HG03139 (cell line): ENCODE measurements around the gene BACH1.
"Not testable (repeated sequence)": the region's sequence is repeated elsewhere in the genome, so short reads cannot be mapped to it uniquely, and the experiment has no call there.

Experiments
- ATAC-seq: cut with Tn5 transposase; IDR thresholded peaks from one replicate; pipeline ENCODE4 v1.9.1; 2021; ENCODE audit not compliant: unreplicated experiment

The BACH1 gene

GRCh38 chr21:29298348-29299045 lies at the start of gene BACH1:
BACH1 (plus strand) TSS chr21:29298922; CDS start chr21:29321281, 22,359 bp downstream.
- ATAC-seq: peak; percentile 59

DNA sequence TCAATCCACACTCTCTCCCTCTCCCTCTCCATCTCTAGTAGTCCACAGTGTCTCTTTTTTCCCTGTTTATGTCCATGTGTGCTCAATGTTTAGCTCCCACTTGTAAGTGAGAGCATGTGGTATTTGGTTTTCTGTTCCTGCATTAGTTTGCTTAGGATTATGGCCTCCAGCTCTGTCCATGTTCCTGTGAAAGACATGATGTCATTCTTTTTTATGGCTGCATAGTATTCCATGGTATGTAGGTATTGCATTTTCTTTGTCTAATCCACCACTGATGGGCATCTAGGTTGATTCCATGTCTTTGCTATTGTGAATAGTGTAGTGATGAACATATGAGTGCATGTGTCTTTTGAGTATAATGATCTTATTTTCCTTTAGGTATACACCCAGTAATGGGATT lies 49.4 kb upstream of the BACH1 start:
- not testable (repeated sequence) for ATAC-seq

GRCh38 chr21:29250636-29251035 lies 48.1 kb upstream of the BACH1 start:
- no peak for ATAC-seq

GRCh38 chr21:29253861-29254260 lies 44.9 kb upstream of the BACH1 start:
- ATAC-seq: not testable (repeated sequence)

DNA sequence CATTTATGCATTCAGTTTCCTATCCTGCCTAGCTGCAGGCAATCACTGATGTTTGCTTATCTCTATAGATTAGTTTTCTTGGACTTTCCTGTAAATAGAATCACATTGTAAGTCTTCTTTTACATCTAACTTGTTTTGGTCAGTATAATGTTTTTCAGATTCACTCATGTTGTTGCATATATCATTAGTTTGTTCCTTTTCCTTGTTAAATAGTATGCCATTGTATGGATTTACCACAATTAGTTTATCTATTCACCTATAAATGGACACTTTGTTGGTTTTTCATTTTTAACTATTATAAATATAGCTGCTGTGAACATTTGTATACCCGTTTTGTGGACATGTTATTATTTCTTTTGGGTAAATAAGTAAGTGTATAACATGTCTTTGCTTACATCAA lies 44.2 kb upstream of the BACH1 start:
- no peak for ATAC-seq

DNA sequence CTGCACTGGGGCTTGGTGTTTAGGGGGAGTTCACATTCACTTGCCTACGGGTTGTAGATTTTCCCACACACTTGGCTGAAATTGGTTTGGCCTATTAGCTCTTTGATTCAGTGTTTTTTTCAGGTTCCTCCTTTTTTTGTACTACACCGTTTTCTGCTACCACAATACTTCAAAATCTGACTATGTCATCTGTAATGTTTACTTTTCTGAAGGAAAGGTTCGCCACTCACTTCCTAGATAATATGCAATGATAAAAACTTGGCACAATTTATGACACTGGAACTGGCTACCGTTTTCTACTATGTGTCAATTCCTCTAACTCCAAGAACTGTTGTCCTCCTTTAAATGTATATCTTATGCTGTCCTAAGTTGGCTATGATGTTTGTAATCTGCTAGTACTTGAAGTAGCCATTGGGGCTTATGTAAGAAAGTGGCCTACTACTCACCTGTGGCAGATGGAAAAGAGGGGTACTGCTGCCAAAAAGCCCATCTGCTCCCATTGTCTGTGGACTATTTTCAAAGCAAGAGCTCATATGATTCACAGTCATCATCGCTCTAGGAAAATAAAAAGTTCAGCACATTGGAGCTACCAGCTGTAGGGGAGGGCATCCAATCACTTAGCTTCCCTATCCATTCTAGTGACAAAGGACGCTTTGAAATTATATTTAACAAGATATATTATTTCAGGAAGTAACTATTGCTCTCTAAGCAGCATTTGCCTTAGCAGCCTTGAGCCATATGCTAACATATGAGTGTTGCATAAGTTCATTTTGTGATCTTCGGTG lies 42.4 kb upstream of the BACH1 start:
- no peak for ATAC-seq

GRCh38 chr21:29257701-29258100 lies 41.0 kb upstream of the BACH1 start:
- ATAC-seq: no peak

GRCh38 chr21:29258626-29259338 lies 39.9 kb upstream of the BACH1 start:
- ATAC-seq: no peak

GRCh38 chr21:29260461-29260860 lies 38.3 kb upstream of the BACH1 start:
- ATAC-seq: no peak

DNA sequence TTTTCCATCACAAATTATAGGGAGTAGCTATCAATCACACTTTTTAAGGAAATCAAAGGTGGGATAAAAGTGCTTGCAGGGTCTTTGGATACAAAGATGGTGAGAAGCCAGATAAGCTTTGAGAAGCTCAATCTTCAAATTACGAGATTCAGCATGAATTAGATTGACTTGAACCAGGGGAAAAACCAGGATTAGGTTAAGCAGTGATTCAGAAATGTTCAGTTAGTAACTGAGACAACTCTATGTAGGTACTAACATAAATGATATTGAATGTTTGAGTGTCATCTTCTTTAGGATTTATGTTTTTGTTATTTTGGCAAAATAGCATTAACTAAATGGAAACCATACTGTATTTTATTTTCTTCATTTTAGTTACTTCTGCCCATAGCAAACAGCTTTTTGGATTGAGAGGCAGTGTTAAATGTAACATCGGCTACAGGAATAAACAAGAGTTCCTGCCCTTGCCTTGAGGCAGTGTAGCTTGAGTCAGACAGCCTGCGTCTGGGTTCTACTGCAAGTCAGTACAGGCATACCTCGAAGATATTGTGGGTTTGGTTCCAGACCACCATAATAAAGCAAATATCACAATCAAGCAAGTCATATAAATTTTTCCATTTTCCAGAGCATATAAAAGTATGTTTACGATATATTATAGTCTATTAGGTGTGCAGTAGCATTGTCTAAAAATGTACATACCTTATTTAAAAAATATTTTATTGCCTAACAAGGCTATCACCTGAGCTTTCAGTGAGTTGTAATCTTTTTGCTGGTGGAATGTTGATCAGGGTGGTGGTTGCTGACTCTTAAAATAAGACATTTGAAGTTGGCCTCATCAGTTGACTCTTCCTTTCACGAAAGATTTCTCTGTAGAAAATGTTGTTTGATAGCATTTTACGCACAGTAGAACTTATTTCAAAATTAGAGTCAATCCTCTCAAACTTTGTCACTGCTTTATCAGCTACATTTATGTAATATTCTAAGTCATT lies 36.9 kb upstream of the BACH1 start:
- ATAC-seq: no peak

DNA sequence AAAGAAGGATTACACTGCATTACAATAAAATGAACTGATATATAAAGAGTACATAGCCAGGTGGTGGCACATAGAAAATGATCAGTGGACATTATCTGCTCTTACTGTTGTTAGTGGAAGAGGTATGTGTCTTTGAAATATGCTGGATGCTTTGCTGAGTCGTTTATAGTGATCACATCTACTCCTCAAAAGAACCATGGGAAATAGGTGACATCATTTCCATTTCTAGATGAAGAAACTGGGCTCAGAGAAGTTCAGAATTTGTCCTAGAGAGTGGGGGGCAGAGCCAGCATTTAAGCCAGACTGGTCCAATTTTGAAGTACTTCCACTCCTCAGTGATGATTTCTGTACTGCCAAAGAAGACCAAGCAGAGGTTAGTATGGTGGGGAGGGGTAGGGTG lies 34.0 kb upstream of the BACH1 start:
- no peak for ATAC-seq

- no peak for ATAC-seq
These were observed 32.8 kb upstream of the BACH1 start for GRCh38 chr21:29265690-29266479.

DNA sequence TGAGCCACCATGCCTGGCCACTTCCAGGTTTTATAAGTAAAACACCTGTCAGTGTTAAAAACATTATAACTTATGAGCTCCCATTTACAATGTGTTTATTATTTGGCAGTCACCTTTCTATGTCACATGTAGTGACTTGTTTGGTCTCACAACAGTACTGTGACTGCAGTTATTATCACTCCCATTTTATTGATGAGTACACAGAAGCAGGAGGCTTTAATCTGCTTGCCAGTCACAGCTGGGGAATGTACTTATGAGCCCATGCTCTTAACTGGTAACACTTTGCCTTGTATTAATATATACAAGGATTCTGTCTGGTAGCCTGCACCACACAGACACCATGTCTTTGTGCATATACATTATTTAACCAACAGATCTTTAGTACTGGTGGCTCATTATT lies 31.1 kb upstream of the BACH1 start:
- ATAC-seq: no peak

DNA sequence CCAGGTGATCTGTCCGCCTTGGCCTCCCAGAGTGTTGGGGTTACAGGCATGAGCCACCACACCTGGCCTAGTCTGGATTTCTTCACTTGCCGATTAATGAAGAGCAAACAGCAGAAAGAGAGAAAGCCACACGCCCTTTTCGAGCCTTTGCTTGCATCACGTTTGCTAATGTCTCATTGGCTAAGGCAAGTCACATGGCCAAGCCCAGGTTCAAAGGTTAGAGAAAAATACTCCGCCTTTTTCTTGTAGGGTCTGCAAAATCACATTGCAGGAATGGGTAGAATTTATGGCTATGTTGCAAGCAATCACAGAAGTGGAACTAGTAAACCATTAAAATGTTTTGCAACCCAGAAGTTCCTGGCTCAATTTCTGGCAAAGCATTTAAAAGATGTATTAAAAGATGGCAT lies 26.8 kb upstream of the BACH1 start:
- ATAC-seq: no peak

- ATAC-seq: no peak
These were observed 21.3 kb upstream of the BACH1 start for GRCh38 chr21:29277442-29277841.

- no peak for ATAC-seq
These were observed 19.2 kb upstream of the BACH1 start for GRCh38 chr21:29279558-29279957.

DNA sequence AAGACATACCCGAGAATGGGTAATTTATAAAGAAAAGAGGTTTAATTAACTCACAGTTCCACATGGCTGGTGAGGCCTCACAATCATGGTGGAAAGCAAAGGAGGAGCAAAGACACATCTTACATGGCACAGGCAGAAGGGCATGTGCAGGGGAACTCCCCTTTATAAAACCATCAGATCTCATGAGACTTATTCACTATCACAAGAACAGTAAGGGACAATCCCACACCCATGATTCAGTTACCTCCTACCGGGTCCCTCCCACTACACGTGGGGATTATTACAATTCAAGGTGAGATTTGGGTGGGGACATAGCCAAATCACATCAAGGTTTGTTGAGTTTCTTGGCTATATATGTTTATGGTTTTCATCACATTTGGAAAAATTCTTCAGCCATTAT lies 16.9 kb upstream of the BACH1 start:
- ATAC-seq: not testable (repeated sequence)

DNA sequence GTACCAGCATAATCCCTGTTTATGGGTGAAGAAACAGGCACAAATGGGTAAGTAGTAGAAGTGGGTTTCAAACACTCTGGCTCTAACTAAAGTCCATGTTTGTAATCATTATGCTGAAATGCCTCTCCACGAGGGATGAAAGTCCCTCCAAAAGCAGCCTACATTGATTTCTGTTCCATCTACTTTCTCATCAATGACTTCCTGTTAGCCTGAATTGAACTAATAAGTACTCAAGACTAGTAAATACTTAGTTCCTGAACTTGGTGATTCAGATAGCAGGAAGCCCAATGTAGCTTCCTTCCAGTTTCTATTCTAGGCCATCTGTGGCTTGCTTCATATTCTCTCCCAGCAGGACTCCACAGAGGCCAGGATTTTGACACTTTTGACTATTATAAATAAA lies 11.3 kb upstream of the BACH1 start:
- no peak for ATAC-seq

DNA sequence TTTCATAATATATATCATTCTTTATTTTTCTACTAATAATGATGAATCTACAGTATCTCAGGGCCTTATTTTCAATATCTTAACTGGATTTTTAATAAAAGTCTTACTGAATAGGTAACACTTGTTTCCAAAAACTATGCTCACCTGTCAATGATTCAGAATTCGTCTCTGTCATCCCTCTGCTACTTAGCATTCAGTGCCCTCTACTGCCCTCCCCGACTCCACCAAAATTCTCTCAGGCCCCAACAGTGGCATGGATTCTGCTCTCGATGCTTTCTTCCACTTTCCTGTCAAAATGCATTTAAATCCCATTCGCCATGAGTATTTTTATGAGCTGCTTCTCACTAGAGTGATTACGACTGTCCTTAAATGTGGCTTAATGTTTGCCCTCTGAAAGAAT lies 10.5 kb upstream of the BACH1 start:
- no peak for ATAC-seq

DNA sequence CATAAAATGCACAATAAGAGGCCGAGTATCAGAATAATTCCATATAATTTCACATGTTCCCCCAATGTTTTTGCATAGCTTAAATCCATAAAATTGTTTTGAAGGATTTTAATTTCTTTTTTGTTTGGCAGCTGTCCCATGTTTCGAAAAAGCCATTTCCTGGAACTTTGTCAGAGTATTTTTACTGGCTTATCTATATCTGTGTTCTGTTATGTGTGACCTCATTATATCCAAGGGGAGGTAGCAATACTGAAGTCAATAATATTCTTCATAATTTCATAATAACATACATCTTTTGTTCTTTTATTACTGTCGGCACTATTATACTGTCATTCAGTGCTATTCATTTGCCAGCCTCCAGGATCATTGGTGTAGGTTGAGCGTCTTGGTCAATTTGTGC lies 9.4 kb upstream of the BACH1 start:
- ATAC-seq: no peak
